Astrocyte of the spinal cord (primary cell): ENCODE data around the gene OR6K3.

Source experiments
- DNase-seq: peaks from one replicate; pipeline ENCODE4 v3.0.0; 2011; ENCODE audit warnings: low read depth, low spot score
- H3K4me3 ChIP-seq: 2 replicates; pipeline ENCODE4 v1.5.1; 2011; ENCODE audit warnings: low read depth, mild to moderate bottlenecking, low read length, moderate library complexity
- in situ Hi-C: cut with HindIII; loops from 2 replicates; pipeline ENCODE4 v1.10.0; 2017; ENCODE audit warnings: low sequenced_read_pairs
- TF ChIP-seq, protein P1 (sequence below): IDR thresholded peaks from 2 replicates; pipeline ENCODE4 v1.5.1; 2012; ENCODE audit warnings: low read depth, mild to moderate bottlenecking, low read length, inconsistent platforms

Gene OR6K3

DNA sequence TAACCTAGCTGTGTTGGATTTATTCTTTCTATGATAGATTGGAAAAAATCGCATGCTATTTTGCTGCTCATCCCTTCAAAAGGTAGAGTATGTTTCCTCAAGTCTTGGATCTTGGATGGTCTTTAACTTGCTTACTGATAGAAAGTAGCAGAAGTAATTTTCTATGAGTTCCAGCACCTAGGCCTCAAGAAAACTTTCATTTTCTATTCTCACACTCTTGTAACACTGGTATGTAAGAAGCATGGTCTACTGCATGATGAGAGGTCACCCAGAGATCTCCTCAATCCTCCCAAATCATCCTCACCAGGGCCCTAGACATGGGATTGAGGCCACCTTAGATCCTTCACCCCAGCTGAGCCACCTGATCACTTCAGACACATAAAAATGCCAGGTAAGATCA is 41.2 kb downstream of the OR6K3 start:
- in situ Hi-C loops, result no loop called here
- no peak overlapping the region for H3K4me3 ChIP-seq
- DNase-seq, result no peak
- TF ChIP-seq, protein P1, sequence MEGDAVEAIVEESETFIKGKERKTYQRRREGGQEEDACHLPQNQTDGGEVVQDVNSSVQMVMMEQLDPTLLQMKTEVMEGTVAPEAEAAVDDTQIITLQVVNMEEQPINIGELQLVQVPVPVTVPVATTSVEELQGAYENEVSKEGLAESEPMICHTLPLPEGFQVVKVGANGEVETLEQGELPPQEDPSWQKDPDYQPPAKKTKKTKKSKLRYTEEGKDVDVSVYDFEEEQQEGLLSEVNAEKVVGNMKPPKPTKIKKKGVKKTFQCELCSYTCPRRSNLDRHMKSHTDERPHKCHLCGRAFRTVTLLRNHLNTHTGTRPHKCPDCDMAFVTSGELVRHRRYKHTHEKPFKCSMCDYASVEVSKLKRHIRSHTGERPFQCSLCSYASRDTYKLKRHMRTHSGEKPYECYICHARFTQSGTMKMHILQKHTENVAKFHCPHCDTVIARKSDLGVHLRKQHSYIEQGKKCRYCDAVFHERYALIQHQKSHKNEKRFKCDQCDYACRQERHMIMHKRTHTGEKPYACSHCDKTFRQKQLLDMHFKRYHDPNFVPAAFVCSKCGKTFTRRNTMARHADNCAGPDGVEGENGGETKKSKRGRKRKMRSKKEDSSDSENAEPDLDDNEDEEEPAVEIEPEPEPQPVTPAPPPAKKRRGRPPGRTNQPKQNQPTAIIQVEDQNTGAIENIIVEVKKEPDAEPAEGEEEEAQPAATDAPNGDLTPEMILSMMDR, result no peak

DNA sequence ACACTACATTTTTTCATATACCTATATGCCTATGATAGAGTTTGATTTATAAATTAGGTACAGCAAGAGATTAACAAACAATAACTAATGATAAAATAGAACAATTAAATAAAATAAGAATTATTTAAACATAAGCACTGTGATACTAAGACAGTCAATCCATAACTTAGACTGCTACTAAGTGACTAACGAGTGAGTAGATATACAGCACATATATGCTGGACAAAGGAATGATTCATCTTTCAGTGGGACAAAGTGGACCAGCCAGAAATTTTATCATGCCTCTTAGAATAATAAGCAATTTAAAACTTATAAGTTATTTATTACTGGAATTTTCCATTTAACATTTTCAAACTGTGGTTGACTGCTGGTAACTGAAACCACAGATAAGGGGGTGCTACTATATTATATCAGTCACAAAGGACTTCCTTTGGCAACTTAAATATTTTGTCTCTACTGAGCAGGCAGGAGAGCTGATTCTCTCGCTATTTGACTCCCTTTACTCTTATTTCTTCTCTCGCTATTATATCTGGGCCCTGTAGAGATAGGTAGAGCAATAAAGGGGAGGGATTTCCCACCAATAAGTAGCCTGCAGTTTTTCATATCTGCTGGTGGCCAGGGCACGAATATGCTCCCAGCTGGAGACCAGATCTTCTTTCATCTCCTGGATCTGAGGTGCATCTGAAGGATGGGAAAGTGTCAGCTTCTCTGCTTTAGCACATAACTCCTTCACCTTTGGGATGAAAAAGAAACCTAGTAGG is 44.8 kb downstream of the OR6K3 start:
- DNase-seq, result no peak
- in situ Hi-C loops, result no loop called here
- no peak overlapping the region for H3K4me3 ChIP-seq
- TF ChIP-seq, protein P1, result no peak

DNA sequence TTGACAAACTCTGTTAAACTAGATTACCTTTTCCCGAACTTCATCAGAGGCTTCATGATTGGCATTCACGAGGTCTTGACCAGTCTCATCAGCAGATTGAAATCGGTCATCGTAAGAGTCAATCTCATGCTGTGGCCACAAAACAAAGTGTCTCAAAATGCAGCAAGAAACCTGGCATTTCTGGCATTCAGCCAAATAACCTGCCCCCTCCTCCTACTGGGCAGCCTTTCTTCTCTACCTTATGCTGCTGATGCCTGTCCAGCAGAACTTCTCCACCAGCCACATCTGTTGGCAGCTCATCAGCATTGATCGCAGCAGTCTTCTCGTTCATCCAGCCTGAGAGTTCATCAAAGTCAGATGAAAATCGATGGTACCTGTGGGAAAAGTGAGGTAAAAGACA is 46.2 kb downstream of the OR6K3 start:
- in situ Hi-C loops, result no loop called here
- TF ChIP-seq, protein P1, result no peak
- DNase-seq, result no peak
- no peak overlapping the region for H3K4me3 ChIP-seq
